Stimulated activated CD8-positive, alpha-beta memory T cell treated with anti-CD3 and anti-CD28 coated beads, Interleukin-12 subunit alpha, Interleukin-12 subunit beta, amount 100 ng/mL, for 4 hours (primary cell): ENCODE data around the gene PRRX1.

Source experiments
- DNase-seq: peaks from one replicate; pipeline ENCODE4 v3.0.0-alpha.2; 2020; ENCODE audit warnings: low read depth

Gene PRRX1

DNA sequence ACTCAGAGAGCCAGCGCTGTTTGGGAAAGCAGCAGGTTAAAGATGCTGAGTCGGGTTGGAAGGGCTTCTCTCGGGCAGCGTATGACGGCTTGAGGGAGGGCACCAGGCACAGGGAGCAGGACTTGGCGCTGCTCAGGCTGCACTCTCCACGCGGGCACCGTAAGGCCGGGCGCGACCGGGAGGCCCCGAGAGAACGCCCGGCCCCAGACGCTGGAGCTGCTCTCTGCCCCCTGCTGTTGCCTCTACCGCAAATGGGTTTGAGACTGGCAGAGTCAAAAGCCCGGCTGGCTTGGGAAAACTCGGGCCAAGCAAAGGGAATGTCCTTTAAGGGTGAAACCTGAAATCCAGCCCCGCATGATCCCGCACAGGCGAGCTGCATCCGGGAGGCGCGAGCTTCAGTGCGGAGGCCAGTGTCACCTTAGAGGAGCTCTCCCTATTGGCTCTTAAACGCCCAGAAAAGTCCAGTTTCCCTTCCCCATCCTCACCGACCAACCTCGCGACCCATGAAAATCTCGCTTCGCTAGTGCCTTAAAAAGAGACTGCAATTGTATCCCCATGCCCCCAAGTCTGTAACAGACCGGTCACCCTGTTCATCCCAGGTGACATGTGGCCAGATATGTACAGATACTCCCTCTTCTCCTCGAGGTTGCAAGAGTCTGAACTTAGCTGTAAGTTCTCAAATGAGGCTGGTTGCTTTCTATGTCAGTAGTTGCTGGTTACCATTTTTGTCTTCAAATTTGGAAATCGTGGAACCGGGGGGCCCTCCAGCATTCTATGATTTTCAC lies 1.1 kb downstream of the PRRX1 start:
- DNase-seq: no peak

DNA sequence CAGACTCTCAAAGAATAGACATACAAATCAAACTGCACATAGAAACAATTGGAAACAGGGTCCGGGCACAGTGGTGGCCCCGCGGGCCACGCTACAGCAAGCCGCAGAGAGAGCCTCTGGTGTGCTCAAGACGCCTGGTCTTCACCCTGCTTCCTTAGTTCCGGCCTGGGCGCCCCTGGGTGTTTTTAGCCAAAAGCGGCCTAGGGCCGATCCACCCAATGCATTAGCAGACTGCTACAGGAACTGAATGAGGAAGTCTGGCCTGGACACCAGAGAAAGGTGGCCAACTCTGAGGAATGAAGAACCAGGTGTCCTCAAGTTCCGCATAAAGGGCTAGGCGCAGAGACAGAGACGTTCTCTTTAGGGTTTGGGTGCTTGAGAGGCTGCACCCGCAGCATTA lies 1.7 kb downstream of the PRRX1 start:
- DNase-seq: no peak

DNA sequence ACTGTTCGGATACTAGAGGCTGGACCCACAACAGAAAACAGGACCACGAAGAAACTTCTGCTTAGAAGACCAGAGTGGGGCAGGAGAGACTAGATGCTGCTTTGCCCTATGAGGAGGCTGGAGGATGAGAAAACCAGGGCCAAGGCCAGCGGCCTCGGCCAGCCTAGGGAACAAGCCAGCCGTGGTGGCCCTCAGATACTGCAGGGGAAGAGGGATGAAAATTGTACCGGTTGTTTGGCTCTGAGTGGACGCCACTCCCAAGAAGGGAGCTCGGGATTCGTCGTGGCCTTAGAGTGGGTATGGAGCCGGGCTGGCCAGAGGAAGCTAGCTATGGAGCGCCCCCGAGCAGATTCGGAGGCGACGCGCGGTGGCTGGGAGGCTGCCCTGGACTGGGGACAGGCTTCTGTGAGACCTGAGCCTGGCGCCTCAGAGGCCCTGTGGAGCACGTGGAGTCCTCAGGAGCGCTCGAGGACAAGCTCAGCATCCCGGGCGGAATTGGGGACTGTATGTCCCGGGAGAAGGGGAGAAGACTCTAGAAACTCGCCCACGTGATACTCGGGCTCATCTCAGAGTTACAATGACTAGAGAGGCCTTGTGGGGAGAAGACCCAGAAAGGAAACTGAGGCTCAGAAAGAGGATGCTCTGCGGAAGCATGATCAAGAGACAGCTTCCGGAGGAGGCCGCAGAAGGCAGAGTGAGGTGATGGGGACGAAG lies 2.8 kb downstream of the PRRX1 start:
- DNase-seq: no peak

DNA sequence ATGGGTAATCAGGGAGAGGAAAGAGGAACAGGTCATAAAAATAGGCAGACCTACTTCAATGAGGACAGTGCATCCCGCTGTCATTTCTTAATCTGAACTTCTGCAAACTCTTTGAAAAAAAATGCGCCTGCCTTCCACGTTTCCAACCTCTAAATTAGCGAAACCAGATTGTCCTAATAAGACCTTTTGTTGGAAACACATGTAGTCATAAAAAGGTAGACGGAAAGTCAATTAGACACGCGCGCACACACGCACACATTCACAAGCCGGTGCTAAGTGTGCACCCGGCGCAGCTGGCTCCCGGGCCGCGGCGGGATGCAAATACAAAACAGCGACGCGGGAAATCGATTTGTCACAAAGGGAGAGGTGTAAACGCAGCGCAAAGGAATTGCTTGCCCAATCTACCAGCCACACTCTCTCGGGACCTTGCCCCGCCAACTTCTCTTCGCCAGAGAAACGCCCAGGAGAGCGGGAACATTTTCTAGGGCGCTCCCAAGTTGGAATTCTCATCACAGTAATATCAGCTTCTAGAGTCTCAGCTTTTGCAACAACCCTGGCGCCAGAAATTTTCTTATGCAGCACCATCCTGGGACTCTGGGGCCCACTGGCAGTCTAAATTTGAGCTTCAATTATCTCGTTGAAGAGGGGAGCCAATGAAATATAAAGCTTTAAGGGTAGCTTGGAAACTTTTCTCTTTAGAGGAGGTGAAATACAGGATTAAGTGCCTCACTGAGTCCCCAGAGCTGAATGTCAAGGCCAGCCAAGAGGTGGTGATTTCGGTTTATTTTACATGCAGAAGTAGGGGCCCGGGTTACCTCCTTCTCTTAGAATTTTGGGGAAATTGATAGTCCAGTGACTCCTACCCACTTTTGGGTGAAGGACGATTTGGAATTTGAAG lies 4.5 kb downstream of the PRRX1 start:
- DNase-seq: no peak

DNA sequence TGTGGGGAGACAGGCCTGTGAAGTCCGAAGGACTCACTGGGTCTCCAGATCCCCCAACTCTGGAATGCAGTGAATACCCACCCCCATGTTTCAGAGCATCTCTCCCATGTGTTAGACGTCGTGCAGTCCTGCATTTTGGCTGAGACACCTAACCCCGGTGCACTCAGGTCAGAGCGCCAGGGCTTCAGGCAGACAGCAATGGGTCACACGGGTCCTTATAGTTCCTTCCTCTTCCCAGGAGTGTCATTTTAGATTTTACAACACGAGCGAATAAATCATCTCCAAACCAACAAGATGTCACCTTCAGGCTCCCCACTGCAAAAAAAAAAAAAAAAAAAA lies 5.1 kb downstream of the PRRX1 start:
- DNase-seq: no peak

DNA sequence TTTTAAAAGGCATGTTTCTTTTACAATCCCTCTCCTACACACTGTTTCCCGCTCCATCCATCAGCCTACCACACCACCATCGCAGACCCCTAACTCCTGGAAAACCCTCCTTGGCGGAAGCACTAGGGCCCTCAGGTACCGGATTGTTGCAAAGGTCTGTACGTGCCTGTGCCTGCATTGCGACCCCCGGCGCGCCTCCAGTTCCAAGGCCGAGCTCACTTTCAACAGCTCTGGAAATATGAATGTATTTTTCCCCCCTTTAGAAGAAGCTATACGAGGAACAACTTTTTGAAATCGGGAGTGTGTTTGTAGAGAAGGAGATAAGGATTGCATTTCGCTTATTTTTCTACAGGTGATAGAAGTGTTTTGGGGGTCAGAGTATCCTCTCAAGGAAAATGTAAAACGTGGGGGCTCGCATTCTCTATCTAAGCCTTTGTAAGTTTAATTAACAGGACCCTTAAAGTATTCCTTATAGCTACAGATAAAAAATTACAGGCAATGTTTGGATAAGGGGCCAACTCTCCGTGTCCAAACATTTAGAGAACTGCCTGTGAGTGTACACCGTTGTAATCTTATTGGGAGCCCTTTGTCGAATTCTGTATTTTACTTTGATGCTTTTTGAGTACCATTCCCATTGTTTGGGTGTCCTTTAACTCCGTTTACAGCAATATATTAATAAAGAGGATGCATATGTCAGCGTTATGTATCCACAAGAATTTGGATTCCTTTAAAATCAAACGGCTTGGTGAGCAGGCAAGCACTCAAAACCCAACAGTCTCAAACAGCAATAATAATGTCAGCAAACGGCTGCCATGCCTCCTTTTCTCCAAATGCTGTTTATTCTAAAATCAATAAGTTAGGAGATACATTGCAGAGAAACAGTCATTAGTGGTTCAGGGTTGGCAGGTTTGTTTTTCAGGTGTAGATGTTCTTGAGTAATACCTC lies 5.9 kb downstream of the PRRX1 start:
- no peak for DNase-seq

DNA sequence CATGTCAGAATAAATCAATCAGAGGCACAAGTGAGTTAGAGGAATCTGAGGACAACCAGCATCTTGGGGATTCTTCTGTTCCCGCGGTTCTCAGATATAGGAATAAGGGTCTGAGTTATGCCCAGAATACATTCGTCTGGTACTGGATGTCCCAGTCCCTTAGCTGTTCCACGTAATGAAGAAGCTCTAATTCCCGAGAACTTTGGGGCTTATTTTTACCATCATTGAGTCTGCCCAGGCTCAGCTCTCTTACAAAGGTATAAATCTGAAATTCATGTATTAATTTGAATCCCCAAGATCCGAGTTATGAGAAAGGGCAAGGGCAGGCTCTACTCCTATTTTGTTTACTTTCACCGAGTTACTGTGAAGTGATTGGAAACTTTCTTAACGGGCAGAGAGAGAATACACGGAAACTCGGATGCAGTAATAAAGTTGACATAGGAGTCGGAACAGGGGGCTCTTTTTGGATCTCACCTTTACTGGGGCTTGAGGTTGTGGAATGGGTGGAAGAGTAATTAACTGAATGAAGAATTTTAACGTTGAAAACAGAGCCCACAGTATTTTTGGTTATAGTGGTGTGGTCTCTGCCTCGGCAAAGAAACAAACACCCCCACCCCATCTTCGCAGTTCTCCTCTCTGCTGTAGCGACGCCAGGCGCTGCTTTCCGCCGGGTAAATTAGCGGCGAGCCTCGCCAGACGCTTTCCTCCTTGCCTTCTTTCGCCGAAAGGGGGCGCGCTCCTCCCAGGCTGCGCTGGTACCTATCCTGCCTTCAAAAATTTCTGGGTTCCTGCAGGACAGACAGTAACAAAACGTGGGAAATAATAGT lies 7.1 kb downstream of the PRRX1 start:
- no peak for DNase-seq

DNA sequence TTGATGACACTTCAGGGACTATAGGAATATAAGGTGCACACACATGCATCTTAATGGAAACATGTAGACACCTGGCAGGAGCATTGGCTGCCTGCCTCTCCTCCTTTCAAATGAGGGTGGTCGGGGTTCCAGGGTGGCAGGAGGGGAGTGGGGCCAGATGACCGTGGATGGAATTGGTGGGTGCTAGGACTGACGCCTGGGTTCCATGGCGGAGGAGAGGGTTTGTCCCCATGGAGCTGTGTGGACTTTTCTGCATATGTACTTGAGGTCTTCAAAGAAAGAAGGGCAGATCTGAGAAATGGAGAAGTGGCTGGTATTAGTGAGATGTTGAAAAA lies 7.7 kb downstream of the PRRX1 start:
- no peak for DNase-seq

DNA sequence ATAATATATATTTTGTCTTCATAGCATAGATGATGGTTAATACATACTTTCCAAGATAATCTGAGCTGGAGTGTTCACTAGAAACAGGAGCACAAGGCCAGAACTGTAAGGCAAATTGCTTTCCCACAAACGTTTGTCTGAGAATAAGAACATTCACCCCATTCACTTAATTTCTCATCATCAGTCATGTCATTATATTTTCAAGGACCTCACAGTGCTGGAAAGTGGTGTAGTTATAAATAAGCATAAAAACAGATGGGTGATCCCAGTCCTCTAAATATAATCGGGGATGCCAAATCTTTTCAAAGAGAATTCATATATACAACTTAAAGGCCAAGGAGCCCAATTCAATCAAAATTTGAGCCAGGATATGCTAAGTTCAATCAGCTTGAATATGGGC lies 8.4 kb downstream of the PRRX1 start:
- DNase-seq: no peak

DNA sequence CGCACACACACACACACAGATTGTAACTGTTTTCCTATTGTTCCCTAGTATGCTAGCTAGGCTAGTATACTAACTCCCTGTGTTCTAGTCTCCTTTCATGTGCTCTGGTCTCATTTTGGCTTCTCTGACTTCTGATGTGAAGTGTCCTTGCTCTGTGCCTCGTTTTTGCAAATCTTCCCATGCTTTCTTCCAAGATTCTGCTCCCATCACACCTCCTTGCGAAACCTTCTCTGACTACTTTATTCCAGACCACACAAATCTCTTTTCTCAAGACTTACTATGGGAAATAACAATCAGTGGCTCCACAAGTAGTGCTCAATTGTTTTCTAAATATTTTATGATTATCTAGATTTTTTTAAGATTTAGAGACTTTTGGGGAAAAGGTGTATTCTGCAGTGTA lies 10.3 kb downstream of the PRRX1 start:
- DNase-seq: no peak

DNA sequence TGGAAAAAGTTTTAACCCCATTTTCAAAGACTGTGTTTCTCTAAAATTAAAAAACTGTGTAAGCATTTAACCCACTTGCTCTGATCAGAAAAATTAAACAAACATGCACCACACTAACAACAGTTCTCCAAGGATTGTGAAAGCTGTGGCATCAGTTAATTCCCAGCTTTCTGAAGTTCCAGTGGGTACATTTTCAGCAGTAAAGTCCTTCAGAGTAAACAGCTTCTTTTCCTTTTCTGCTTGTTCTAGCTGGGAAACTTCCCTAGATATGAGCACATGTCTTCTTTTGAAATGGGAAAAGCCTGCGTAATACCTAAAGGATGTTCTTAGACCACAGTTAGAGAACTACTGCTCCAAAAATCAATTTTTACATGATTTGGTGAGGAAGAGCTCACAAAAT lies 11.1 kb downstream of the PRRX1 start:
- no peak for DNase-seq

DNA sequence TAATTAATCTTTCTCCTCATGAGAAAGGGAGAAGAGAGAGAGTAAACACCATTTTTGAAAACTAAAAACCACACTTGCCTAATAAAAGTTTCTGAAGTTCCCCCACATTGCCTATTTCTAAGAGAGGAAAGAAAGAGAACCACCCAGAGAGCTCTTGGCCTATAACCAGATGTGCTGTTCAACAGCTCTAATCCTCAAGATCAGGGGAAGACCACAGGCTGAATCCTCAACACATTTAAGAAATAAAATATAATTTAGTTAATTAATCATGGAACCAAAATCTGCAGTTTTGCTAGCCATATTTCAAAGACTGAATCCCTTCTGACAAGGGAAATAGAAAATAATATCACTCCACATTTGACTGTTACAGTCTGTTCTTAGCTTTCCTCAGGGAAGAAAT lies 11.9 kb downstream of the PRRX1 start:
- DNase-seq: no peak

DNA sequence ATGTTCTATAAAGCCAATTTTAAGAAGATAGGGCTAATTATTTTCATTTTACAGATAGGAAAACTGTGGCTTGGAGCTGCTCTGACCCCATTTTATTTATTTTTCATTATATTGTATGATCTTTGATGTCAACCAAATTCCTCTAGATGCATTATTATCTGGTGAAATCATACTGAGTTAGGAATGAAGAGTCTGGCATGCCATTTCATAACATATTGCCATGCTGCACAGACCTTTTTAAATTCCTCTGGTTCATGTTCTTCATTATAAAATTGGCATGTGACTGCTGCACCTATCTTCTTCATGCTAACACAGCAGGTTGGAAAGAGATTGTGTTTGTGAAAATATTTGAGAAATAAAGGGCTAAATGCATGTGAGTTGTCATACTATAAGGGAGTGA lies 12.7 kb downstream of the PRRX1 start:
- no peak for DNase-seq

DNA sequence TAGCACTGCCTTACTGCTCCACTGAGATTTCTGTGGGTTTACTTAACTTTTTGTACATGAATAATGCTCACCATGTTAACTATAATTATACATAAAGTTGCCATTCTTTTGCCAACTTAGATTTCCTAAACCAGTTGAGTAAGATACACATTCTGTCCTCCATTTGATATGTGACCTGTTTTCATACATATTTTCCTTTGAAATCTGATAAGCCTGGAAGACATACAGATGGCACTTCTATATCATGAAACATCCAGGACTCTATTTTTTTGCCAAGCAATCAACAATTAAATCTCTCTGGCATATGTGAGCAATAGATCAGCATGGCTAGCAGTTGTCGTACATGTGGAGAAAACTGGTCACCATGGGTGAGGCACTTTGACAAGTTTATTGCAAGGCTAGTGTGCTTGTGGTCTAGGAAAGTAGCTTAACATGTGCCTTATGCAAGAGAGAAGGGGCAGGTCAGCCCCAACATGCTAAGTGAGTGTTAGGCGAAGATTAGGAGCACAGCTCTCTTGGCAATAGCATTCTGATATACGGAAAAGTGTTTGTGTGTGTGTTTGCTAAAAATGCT lies 14.2 kb downstream of the PRRX1 start:
- no peak for DNase-seq

DNA sequence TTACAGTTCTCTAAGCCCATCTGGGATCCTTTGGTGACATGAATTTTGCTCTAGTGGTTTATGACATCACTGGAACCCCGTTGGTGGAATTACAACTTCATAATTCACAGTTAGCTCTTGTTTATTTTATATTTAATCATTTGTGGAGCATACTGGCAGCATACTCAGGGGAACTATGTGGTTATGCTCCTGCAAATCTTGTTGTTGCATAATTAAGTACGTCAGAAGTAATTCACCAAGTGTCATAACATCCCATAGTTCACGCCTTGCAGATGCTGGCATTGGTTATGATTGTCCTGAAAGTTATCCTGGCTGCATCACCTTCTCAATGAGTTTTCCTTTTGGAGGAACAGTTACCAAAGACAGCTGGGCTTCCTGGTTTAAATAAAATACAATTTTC lies 16.5 kb downstream of the PRRX1 start:
- no peak for DNase-seq

DNA sequence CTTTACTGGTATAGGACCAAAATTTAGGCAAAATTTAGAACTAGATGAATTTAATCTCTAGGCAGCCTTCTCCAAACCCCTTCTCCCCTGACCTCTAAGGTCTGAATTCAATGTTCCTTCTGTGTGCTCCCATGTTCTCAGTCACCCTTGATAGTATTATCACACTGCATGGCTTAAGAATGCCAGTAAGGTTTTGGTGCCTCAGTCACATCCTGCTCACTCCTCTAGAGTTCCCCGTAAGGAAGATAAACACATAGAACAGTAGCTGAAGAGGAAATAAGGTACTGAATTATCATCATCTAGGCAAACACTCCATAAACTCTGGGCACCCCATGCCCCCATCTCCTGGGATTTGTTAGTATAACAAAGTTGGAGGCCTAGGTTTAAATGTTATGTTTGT lies 18.2 kb downstream of the PRRX1 start:
- no peak for DNase-seq

DNA sequence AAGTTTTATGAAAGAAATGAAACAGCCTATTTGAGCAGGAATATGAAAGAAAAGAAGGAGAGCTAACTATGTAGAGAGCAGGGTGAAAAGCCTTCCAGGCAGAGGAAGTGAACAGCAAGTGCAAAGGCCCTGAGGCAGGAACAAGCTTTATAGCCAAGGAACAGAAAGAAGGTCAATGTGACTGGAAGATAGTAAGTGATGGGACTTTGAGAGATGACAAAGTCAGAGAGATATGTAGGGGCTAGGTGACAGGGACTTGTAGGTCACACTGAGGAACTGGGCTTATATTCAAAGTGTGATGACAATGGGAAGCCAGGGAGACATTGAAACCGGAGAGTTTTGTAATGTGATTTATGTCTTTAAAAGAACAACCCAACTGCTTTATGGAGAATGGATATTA lies 18.9 kb downstream of the PRRX1 start:
- DNase-seq: no peak

DNA sequence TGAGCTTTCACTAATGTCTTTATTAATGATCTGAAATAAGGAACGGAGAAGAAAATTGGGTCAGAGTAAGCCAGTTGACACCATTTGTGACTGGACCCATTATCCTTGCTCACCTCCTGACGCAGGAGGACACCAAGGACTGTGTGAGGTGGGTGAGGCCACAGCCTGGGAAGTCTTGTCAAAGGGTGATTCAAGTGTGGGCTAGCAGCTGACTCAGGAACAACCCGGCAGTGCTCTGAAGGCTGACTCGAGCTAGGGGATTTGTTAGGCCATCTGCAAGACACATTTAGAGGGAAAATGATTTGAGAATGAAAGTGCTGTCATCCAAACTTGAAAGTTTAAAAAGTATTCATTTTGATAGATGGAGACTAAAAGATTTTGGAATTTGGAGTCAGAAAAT lies 21.2 kb downstream of the PRRX1 start:
- no peak for DNase-seq

DNA sequence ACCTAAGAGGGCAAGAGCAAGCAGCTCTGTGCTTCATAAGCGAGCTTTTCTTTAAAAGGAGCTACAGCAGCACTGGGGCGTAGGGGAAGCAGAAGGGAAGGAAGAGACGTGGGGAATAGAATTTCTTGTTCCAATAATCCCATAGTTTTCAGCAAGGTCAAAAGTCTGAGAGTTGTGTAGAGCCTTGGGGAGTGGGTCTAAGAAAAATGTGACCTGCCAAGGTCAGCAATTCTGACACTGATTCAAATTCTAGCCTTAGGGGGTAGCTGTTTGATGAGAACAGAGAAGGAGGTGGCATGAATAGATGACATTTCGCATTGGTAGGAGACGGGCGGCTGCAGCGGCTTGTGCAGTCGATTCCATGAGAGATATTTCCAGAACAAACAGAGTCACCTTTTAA lies 22.4 kb downstream of the PRRX1 start:
- no peak for DNase-seq

DNA sequence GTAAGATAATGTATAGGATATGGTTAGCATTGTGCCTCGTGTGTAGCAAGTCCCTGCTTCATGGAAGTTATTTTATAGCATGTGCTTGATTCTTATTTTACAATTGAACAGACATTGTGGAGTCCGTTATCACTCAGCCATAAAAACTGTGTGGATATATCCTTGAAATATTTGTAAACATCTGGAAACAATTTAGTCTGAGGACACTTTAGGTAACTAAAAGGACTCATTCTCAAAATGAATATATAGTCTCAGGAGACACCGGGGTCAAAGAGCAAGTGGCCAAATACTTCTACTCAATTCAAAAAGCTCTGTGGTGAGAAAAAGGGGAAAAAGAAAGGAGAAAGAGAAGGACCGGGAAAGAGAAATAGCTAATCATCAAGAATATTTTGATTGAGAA lies 23.7 kb downstream of the PRRX1 start:
- no peak for DNase-seq

DNA sequence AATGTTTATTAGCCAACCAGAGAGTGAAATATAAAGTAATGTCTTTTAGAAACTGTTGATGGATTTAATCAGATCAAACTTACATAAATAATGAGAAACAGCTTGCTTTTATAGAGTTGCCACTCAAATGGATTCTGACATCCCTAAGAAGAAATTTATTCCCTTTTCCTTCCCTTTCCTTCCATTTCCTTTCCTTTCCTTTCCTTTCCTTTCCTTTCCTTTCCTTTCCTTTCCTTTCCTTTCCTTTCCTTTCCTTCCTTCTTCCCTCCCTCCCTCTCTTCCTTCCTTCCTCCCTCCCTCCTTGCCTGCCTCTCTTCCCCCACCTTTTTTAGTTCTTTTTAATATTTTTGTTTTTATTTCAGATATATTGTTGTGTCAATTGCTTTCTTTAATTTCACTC lies 27.3 kb downstream of the PRRX1 start:
- no peak for DNase-seq
